Body of pancreas (tissue), 4 donors: ENCODE results near the gene HHAT.

Experiments
- CTCF ChIP-seq, 7 experiments: fragments of 450-650 bp in 4 of 7; fragments of 200-600 bp in 3 of 7; sonication (generic) in 3 of 7; IDR thresholded peaks; one replicate each; pipeline ENCODE4 v1.5.1; 2016 to 2019; ENCODE audit warnings: antibody characterized with exemption in 7 of 7
- POLR2A ChIP-seq, 3 donors: fragments of 450-650 bp; IDR thresholded peaks; one replicate each; pipeline ENCODE4 v1.6.1; 2016; ENCODE audit warnings: antibody characterized with exemption in 3 of 3, mild to moderate bottlenecking in 2 of 3

GRCh38 chr1:210696709-210697108 is 368.0 kb downstream of the HHAT start:
- TF ChIP-seq CTCF (IDR thresholded peaks at IDR 0.05) = no peak
- TF ChIP-seq POLR2A (IDR thresholded peaks at IDR 0.05) = no peak
